WTC11 (cell line): Measurements from ENCODE around the gene RIPK1.

Source experiments
- CTCF ChIP-seq: fragments of 200-600 bp; IDR thresholded peaks from 2 replicates; pipeline ENCODE4 v1.8.0; 2022; ENCODE audit warnings: antibody characterized with exemption
- ETV6 ChIP-seq: sonication (generic); formaldehyde crosslinking; IDR thresholded peaks from 2 replicates; pipeline ENCODE4 v1.8.1; 2022; ENCODE audit warnings: mild to moderate bottlenecking, missing genetic modification reagents
- IRF1 ChIP-seq: sonication (generic); formaldehyde crosslinking; IDR thresholded peaks from 2 replicates; pipeline ENCODE4 v1.8.0; 2023; ENCODE audit warnings: missing genetic modification reagents
- NFYB ChIP-seq: sonication (generic); formaldehyde crosslinking; conservative IDR thresholded peaks from 2 replicates; pipeline ENCODE4 v1.8.0; 2022; ENCODE audit warnings: low read depth, missing genetic modification reagents
- ZMAT4 ChIP-seq: fragments of 250-450 bp; sonication (Bioruptor Pico); IDR thresholded peaks from 2 replicates; pipeline ENCODE4 v1.9.0; 2021; ENCODE audit warnings: mild to moderate bottlenecking
- ZNF232 ChIP-seq: sonication (generic); formaldehyde crosslinking; IDR thresholded peaks from 2 replicates; pipeline ENCODE4 v1.8.0; 2022; ENCODE audit warnings: mild to moderate bottlenecking, missing genetic modification reagents
- TF ChIP-seq, protein P1 (sequence below): sonication (generic); formaldehyde crosslinking; IDR thresholded peaks from 2 replicates; pipeline ENCODE4 v1.8.0; 2022; ENCODE audit warnings: mild to moderate bottlenecking, missing genetic modification reagents
- TF ChIP-seq, protein P2 (sequence below): sonication (generic); formaldehyde crosslinking; IDR thresholded peaks from 2 replicates; pipeline ENCODE4 v1.8.0; 2022; ENCODE audit warnings: missing genetic modification reagents
- TF ChIP-seq, protein P3 (sequence below): sonication (generic); formaldehyde crosslinking; IDR thresholded peaks from 2 replicates; pipeline ENCODE4 v1.8.1; 2022; ENCODE audit warnings: mild to moderate bottlenecking, moderate library complexity, missing genetic modification reagents

- TF ChIP-seq, protein P1, sequence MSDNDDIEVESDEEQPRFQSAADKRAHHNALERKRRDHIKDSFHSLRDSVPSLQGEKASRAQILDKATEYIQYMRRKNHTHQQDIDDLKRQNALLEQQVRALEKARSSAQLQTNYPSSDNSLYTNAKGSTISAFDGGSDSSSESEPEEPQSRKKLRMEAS (CRISPR knock-in tag): no peak
- no peak for TF ChIP-seq CTCF
- TF ChIP-seq ETV6 (CRISPR knock-in tag): no peak
- no peak for TF ChIP-seq ZNF232
- TF ChIP-seq, protein P2, sequence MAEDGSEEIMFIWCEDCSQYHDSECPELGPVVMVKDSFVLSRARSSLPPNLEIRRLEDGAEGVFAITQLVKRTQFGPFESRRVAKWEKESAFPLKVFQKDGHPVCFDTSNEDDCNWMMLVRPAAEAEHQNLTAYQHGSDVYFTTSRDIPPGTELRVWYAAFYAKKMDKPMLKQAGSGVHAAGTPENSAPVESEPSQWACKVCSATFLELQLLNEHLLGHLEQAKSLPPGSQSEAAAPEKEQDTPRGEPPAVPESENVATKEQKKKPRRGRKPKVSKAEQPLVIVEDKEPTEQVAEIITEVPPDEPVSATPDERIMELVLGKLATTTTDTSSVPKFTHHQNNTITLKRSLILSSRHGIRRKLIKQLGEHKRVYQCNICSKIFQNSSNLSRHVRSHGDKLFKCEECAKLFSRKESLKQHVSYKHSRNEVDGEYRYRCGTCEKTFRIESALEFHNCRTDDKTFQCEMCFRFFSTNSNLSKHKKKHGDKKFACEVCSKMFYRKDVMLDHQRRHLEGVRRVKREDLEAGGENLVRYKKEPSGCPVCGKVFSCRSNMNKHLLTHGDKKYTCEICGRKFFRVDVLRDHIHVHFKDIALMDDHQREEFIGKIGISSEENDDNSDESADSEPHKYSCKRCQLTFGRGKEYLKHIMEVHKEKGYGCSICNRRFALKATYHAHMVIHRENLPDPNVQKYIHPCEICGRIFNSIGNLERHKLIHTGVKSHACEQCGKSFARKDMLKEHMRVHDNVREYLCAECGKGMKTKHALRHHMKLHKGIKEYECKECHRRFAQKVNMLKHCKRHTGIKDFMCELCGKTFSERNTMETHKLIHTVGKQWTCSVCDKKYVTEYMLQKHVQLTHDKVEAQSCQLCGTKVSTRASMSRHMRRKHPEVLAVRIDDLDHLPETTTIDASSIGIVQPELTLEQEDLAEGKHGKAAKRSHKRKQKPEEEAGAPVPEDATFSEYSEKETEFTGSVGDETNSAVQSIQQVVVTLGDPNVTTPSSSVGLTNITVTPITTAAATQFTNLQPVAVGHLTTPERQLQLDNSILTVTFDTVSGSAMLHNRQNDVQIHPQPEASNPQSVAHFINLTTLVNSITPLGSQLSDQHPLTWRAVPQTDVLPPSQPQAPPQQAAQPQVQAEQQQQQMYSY (CRISPR knock-in tag): no peak
- TF ChIP-seq, protein P3, sequence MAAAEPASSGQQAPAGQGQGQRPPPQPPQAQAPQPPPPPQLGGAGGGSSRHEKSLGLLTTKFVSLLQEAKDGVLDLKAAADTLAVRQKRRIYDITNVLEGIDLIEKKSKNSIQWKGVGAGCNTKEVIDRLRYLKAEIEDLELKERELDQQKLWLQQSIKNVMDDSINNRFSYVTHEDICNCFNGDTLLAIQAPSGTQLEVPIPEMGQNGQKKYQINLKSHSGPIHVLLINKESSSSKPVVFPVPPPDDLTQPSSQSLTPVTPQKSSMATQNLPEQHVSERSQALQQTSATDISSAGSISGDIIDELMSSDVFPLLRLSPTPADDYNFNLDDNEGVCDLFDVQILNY (CRISPR knock-in tag): no peak
- TF ChIP-seq NFYB (CRISPR knock-in tag): no peak
- TF ChIP-seq IRF1 (CRISPR knock-in tag): no peak
- TF ChIP-seq ZMAT4 (CRISPR knock-in tag): no peak
These were observed 15.6 kb upstream of the RIPK1 start for GRCh38 chr6:3052481-3053230.
